Mammary epithelial cell (primary cell): ENCODE data around the gene BCAP31.

Experiments
- CTCF ChIP-seq, 2 donors: IDR thresholded peaks in 1 of 2; conservative IDR thresholded peaks in 1 of 2; 2 replicates each; pipeline ENCODE4 v1.5.1; 2011 to 2012; ENCODE audit warnings: inconsistent platforms in 2 of 2, low read length in 2 of 2, mild to moderate bottlenecking in 2 of 2, control low read depth in 1 of 2, low read depth in 1 of 2; ENCODE audit not compliant: insufficient read depth in 1 of 2; ENCODE audit errors: extremely low read depth in 1 of 2
- EZH2 ChIP-seq: IDR thresholded peaks from 2 replicates; pipeline ENCODE4 v1.6.1; 2012; ENCODE audit warnings: low read length, inconsistent platforms, borderline replicate concordance

DNA sequence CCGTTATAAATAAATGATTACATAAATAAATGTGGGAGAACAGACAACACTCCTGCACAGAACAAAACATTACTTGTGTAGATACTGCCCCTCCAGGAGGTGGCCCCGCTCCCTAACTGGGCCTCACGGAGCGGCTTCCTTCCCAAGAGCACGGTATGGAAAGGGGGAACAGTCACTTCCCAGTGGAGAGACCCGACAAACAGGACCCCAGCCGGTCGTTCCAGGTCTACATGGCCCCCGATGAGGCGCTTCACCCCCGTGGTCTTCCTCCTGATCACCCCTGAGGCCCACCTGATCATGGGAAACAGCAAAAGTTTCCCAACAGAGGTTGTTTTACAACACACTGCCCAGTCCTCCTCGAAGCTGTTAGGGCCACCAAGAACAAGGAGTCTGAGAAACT, 43.0 kb downstream of the BCAP31 start:
- TF ChIP-seq EZH2 (no peak), CTCF (conservative IDR thresholded peaks at IDR 0.05 in 1 of 2, IDR thresholded peaks at IDR 0.05 in 1 of 2; ENCODE audit: extremely low read depth in 1 of 2, insufficient read depth in 1 of 2, low read depth in 1 of 2, low read length in 2 of 2) (no peak)
